Stimulated activated CD4-positive, alpha-beta T cell treated with anti-CD3 and anti-CD28 coated beads, Interleukin-2, amount 100 ng/mL, for 24 hours (primary cell): ENCODE data around the gene CCM2L.

Experiments used
- DNase-seq, 2 donors: peaks; one replicate each; pipeline ENCODE4 v3.0.0-alpha.2; 2020

The CCM2L gene

DNA sequence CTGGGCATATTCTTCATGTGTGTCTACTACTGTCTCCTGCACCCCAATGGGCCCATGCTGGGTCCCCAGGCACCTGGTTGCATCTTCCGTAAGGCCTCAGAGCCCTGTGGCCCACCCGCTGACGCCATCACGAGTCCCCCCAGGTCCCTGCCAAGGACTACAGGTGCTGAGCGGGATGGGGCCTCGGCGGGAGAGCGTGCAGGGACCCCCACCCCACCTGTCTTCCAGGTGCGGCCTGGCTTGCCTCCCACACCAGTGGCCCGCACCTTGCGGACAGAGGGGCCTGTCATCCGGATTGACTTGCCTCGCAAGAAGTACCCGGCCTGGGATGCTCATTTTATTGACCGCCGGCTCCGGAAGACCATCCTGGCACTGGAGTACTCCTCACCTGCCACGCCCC, 13.2 kb upstream of the CCM2L start:
- DNase-seq = no peak

DNA sequence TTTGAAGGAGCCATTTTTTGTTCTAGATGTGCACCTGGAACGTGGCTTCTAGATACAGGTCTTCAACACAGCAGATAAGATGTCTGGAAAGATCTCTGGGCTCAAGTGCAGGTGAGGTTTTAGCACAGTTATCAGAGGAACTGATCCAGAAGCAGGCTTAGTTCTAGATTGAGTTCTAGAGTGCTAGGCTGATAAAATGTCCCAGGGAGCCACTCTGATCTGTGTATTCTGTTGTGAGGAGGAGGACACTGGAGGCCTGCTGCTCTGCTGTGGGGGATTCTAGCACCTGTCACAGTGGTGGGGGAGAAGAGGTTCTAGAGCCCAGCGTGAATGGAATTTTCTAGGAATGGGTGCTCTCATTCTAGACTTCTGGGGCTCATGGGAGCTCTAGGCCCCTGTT, 12.0 kb upstream of the CCM2L start:
- DNase-seq = no peak

DNA sequence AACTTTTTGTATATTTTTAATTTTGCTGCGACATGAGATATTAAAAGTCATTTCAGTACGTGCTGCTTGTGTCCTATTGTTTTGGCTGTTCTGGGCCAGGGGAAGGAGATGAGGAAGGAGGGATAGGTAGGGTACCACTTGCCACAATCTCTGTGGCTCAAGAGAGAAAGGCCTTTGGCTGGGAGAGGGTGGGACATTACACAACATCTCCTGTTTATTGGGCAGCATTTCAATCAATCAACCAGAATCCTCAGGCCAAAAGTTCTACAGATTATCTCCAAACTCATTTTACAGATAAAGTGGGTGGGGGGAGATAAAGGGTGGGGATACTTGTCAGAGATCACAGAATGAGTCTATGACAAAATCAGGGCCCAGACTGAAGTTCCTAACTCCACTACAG, 6.9 kb upstream of the CCM2L start:
- DNase-seq = no peak

DNA sequence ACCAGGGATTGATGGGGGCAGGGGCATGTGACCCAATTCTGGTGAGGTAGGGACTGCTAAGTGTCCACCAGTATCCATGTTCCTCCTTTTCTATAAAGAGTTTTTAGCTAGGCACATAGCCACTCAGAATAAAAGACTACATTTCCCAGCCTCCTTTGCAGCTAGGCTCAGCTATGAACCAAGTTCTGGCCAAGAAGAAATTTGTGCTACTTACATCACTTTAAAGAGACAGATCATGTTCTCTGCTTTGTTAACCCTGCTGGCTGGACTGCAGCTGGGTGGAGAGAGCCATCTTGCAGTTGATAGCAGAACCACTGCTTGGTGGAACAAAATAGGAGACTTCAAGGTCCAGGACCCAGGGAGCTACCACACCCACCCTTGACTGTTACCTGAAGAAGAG, 5.3 kb upstream of the CCM2L start:
- DNase-seq = no peak

DNA sequence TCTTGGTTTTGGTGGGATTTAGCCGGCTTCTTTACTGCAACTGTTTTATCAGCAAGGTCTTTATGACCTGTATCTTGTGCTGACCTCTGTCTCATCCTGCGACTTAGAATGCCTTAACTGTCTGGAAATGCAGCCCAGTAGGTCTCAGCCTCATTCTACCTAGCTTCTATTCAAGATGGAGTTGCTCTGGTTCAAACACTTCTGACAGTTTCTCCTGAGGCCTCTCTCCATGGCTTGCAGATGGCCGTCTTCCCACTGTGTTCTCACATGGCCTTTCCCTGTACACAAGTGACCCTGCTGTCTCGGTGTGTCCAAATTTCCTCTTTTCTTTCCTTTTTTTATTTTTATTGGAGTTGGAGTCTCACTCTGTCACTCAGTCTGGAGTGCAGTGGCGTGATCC, 4.2 kb upstream of the CCM2L start:
- DNase-seq = no peak

DNA sequence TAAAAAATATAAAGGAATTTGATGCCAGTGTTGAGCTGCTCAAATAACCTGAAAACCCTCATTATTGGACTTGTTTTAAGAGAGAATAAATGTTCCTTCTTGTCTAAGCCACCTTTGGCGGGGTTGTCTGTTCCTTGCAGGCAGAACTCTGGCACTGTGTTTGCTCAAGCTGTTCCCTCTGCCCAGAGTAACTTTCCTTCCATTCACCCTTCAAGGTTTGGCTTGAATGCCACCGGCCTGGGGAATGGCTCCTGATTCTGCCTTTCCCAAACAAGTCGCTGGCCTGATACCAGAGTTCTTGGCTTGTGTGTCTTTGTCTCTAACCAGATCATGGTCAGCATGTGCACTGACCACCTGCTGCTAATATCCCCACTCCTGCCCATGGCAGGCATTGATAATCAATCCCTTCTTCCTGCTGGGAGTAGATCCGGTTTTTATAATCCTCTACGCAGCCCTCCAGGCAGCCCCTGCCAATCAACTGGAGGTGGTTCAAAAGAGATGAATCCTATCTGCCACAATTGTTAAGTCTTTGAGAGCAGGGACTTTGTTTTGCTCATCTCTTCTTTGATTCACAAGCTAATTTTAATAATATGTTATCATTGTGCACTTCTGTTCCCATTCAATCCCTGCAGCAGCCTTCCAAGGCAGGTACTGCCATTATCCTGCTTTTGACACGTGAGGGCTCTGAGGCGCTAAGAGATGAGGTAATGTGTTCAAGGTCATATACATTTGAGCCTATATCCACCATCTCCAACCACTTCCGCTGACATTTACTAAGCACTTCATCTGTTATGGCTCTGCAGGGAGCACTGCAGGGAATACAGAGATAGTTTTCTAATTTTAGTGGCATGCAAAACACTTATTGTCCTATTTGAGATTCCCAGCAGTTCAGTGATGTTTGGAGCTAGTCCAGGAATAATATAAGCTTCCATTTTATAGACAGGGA, 3.1 kb upstream of the CCM2L start:
- DNase-seq = no peak

DNA sequence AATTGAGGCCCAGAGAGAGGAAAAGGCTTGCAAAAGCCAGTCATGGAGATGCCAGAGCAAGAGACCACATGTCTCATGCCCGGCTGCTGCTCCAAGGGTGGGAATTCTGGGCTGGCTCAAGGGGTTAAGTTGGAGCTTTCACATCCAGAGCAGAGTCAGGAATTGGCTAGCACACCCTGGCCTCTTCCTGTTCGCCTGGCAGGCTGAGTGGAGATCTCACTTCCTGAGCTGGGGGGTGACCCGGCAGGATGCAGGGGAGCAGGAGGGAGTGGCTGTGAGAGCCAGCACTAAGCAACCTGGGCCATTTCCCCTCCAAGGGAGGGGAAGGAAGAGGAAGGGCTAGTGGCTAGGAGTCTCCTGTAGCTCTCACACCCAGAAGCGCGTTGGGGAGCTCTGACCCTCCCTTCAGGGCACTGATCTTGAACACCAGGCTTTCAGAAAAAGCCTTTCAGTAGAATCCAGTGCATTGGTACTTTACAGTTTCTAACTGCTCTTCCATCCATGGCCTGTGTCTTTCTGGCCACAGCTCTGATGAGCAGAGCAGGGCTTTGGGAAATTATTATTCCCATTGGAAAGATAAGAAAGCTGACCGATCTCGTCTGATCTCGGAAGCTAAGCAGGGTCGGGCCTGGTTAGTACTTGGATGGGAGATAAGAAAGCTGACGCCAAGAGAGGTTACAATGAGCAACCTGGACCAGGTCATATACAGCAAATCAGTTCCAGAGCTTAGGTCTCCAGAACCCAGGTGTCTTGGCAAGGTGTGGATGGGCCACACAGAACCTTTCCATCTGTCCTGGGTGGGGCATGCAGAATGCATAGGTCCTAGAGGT, 2.2 kb upstream of the CCM2L start:
- DNase-seq = no peak

DNA sequence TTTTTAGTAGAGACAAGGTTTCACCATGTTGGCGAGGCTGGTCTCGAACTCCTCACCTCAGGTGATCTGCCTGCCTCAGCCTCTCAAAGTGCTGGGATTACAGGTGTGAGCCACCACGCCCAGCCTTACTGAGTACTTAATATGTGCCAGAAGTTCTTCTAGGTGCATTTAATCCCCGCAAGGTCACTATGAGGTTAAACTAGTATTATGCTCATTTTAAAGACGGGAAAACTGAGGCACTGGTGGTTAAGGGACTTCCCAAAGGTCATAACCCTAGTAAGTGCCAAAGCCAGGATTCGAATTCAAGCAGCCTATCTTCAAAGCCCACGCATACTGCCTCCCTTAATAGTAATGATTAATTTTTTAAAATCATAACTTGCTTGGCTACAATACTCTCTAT, 674 bp upstream of the CCM2L start:
- no peak for DNase-seq

DNA sequence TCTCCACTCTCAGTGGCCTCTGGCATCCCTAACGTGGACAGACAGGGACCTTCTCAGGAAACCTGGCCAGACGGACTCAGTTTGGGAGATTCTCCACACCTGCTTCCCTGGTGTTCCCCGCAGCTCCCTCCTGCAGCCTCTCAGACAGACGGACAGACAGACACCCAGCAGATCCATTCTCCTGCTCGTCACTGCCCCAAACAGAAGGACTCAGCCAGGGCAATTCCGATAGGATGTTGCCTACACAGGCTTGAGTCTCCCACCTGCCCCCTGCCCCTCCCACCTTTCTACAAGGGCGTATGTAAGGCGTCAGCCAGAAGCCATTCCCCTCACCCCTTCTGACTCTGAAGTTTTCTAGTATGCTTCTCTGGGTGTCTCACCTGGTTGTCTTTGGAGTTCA, 428 bp downstream of the CCM2L start:
- no peak for DNase-seq

DNA sequence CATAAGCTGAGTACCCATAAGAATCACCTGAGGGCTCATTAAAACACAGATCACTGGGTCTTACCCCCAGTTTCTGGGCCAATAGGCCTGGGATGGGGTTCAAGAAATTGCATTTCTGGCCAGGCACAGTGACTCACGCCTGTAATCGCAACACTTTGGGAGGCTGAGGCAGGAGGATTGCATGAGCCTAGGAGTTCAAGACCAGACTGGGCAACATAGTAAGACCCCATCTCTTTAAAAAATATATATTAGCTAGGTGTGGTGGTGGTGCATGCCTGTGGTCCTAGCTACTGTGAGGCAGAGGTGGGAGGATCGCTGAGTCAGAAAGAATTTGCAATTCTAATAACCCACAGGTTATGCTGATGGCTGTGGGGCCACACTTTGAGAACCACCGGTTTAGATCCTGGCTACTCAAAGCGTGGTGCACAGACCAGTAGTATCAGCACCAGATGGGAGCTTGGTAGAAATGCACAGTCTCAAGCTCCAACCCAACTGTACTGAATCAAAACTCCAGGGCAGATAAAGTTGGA, 2.0 kb downstream of the CCM2L start:
- no peak for DNase-seq

DNA sequence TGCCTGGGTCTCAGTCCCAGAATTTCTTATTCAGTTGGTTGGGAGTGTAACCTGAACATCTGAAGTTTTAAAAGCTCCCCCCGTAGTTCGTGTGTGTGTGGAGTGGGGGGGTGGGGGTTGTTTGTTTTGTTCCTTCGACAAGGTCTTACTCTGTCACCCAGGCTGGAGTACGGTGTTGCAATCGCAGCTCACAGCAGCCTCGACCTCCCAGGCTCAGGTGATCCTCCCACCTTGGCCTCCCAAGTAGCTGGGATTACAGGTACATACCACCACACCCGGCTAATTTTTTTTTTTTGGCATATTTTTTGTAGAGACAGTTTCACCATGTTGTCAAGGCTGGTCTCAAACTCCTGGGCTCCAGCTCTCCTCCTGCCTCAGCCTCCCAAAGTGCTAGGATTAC, 3.1 kb downstream of the CCM2L start:
- no peak for DNase-seq

DNA sequence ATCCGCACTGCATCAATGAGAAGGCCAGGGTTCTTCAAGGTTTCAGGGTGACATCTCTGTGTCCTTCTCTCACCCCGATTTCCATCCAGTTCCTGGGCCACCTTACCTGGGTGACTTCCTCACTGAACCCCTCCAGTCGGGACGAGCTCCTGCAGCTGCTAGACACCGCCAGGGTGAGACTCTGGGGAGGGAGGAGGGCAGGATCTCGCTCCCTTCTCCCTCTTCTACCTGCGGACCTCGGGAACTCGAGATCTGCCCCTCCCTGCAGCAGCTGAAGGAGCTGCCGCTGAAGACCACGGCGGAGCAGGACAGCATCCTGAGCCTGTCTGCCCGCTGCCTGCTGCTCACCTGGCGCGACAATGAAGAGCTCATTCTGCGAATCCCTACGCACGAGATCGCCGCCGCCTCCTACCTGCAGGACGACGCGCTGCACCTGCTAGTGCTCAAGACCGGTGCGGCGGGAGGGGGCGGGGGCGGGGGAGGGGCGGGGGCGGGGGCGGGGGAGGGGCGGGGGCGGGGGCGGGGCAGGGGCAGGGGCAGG, 7.5 kb downstream of the CCM2L start:
- peak; percentile 29 to 52 for DNase-seq

DNA sequence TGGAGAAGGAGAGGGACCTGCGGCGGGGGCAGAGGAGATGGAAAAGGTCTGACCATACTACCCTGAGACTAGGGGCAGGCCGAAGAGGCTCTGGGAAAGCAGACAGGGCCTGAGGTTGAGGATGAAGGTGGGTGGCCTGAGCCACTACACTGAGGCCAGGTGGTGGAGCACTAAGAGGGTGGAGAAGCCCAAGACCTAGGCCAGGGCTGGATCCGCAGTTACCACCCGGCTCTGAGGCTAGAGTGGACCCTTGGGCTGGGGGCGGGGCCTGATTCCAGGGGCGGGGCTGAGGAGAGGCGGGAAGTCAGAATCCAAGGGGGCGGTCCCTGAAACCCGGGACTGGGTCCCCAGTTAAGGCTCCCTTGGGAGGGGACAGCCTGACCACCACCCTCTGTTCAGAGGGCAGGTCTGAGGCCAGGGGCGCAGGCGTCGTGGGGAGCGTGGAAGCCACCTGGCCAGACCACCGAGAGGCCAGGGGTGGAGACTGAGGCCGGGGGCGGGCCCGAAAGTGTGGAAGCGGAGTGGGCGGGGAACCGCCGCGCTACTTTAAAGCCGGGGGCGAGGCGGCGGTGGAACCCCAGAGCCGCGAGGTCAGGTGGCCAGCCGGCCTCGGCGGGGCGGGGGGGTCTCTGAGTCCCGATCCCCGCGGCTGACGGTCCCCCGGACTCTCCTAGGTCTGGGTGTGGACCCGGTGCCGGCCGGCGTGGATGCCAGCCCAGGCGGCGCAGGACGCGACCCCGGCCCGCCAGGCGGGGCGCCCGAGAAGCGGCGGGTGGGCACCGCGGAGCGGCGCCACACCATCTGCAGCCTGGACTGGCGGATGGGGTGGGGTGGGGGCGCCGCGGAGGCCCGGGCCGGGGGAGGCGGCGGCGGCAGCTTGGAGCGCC, 8.3 kb downstream of the CCM2L start:
- DNase-seq = peak; percentile 59 to 72

DNA sequence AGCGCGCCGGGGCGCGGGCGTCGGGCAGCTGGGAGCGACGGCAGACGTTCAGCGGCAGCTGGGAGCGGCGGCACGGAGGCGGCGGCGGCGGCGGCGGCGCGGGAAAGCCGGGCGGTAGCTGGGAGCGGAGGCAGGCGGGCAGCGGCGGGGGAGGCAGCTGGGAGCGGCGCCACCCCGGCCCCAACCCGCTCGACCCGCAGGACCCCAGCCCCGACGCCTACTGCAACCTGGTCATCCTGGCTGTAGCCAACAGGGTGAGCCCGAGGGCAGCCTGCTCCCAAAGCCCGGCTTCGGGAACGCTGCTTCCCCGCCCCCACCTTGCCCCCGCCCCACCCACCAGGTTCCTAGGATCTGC, 8.9 kb downstream of the CCM2L start:
- DNase-seq = peak in 1 of 2 donors; percentile 26

DNA sequence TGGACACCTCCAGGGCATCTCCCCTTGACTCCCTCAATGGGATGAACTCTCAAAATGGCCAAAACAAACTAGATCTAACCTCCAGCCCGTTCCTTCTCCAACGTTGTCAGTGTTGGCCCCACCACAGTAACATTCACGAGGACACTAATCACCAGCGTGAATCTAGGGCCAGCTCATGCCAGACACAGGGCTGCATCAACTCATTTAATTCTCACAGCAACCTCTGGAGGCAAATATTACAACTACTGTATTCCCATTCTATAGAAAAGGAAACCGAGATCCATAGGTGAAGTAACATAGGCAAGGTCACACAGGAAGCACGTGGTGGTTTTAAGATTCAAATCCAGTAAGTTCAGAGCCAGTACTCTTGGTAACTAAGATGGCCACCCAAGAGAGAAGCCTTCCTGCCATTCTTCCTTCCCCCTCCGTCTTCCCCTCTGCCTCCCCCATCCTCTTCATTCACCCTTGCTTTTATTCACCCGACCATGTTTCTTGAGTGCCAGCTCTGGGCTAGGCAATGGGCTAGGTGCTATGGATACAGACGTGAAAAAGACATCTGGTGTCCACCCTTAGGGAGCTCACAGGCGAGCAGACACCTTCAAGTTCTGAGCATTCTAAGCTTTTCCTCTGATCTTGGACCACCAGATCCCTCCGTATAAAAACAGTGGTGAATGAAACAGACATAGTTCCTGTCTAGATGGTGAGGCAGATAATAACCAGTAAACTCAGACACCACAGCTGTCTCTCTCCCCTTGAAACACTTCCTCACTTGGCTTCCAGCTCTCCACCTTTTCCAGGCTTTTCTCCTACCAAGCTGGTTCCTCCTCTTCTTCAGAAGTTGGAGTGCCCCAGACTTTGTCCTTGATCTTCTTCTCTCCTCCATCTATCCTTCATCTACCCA, 9.6 kb downstream of the CCM2L start:
- no peak for DNase-seq

DNA sequence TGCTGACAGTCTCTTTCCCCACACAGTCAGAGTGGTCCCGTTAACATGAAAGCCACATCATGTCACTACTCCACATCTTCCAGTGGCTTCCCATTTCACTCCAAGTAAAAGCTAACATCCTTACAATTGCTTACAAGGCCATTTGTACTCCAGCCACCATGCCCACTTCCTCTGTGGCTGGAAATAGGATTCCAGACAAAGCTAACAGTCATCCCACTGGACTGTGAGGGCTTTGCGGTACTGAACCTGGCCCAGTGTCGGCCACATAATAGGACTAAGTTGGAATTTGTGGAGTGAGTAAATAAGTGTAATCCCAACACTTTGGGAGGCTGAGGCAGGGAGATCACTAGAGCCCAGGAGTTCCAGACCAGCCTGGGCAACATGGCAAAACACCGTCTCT, 10.9 kb downstream of the CCM2L start:
- no peak for DNase-seq

DNA sequence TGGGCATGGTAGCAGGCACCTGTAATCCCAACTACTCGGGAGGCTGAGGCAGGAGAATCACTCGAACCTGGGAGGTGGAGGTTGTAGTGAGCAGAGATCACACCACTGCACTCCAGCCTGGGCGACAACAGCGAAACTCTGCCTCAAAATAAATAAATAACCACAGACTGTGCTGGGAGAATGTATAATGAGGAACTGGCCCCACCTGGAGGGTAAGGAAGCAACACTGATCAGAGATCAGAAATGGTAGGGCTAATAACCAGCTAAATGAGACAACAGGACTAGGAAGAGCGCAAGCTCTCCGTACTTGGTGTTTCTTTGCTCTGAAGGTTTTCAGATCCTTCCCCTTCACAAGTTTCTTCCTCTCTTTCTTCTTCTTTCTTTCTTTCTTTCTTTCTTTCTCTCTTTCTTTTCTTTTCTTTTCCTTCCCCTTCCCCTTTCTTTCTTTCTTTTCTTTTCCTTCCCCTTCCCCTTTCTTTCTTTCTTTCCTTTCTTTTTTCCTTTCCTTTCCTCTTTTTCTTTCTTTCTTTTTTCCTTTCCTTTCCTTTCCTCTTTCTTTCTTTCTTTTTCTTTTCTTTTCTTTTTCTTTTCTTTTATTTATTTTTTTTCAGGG, 14.6 kb downstream of the CCM2L start:
- no peak for DNase-seq

DNA sequence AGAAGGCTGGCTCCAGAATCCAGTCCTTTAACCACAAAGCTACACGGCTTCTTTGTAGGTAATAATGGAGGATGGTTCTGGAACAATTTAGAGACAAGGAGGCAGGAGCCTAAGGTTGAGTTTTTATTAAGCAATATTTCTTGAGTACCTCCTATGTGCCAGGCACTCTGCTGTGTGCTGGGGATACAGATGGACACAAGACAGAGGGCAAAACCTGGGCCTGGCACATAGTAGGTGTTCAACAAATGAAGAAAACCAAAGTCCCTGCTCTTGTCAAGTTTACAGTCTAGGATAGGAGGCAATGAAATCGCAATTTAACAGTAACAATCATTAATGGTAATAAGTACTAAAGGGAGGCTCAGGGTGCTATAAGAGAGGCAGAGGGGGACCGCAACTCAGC, 17.4 kb downstream of the CCM2L start:
- no peak for DNase-seq

DNA sequence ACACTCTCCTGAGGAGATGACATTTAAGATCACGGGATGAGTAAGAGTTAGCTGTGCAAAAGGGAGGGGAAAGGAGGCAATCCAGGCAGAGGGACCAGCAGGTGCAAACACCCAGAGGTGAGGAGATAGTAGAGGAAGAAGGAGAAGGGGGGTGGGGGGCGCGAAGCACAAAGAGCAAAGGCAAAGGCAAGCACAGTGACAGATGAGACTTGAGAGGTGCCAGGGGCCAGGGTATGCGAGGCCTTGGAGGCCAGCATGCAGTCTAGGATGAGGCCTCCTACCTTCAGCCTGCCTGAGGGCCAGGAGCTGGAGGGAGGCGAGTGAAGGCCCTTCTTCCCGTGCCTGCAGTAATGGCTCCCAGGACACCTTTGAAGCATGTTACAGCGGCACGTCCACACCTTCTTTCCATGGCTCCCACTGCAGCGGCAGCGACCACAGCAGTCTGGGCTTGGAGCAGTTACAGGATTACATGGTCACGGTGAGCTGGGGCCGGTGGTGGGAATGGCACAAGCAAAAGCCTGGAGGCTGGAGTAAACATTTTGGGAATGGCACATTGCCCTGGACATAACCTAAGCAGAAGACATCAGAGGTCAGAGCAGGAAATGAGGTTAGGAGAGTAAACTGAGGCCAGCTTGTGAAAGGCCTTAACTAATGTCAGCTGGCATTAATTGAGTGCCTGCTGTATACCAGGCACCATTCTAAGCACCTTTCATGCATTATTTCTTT, 18.6 kb downstream of the CCM2L start:
- DNase-seq = no peak

DNA sequence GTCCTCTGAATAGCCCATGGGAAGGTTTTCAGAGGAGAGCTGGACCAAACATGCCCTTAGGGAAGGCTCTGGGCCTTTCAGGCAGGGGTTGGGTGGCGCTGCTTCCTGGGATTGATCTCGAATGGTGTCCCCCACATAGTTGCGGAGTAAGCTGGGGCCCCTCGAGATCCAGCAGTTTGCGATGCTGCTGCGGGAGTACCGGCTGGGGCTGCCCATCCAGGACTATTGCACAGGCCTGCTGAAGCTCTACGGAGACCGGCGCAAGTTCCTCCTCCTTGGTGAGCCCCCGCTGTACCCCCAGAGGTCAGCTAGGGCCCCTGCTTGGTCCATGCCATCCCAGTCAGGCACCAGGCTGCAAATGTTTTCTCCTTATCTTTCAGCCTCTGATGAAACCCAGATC, 19.3 kb downstream of the CCM2L start:
- no peak for DNase-seq
